ENCODE results near the gene GPR12. TPM values are rescaled to one million over a fixed set of nuclear protein-coding genes. Genes with fewer than 3 reads are reported as not detected.

The GPR12 gene
- total RNA-seq, 6 experiments from 2014 or later: not detected

GRCh38 chr13:26752671-26753070, 7.9 kb downstream of the GPR12 start:
- no peak for DNase-seq
- Histone ChIP-seq H3K9me3 (no peaks in the 10 kb centered on the region), H3K27me3 (peaks cover 0 to 5% of the 10 kb centered on the region in 2 donors), H3K4me3 (no peak overlapping the region), H3K27ac (no peak overlapping the region), H3K36me3 (no peaks in the 10 kb centered on the region), H3K4me1 (no peaks in the 10 kb centered on the region)
- TF ChIP-seq CTCF (IDR thresholded peaks at IDR 0.05): no peak
- no peak for TF ChIP-seq POLR2A (IDR thresholded peaks at IDR 0.05)
- intact Hi-C loops (cut with DNase I): no loop called here
- 36% methylated on average over 2 of the region's 2 CpGs for WGBS (ENCODE audit: insufficient coverage, low coverage, low lambda C conversion rate, missing lambda C conversion rate)
- ATAC-seq: no peak

- Histone ChIP-seq H3K36me3 (no peaks in the 10 kb centered on the region), H3K4me3 (no peak overlapping the region), H3K27me3 (no peaks in the 10 kb centered on the region), H3K27ac (no peak overlapping the region), H3K4me1 (no peaks in the 10 kb centered on the region), H3K9me3 (no peaks in the 10 kb centered on the region)
- DNase-seq (no peak), ATAC-seq (no peak)
- intact Hi-C loops (cut with DNase I): no loop called here
- TF ChIP-seq CTCF (IDR thresholded peaks at IDR 0.05): no peak
- TF ChIP-seq POLR2A (IDR thresholded peaks at IDR 0.05): no peak
- 73% methylated on average over 2 of the region's 3 CpGs for WGBS (ENCODE audit: insufficient coverage, low coverage, low lambda C conversion rate, missing lambda C conversion rate)
Measured at GRCh38 chr13:26749905-26750304, 10.7 kb downstream of the GPR12 start.

GRCh38 chr13:26749285-26749684, 11.3 kb downstream of the GPR12 start:
- WGBS (ENCODE audit: insufficient coverage, low coverage, low lambda C conversion rate, missing lambda C conversion rate): 30% methylated on average over 8 of the region's 8 CpGs
- no peak for DNase-seq
- intact Hi-C loops (cut with DNase I): no loop called here
- Histone ChIP-seq H3K36me3 (no peaks in the 10 kb centered on the region), H3K27ac (no peak overlapping the region), H3K9me3 (no peaks in the 10 kb centered on the region), H3K27me3 (no peaks in the 10 kb centered on the region), H3K4me1 (no peaks in the 10 kb centered on the region), H3K4me3 (no peak overlapping the region)
- ATAC-seq: no peak
- TF ChIP-seq POLR2A (IDR thresholded peaks at IDR 0.05) (no peak), CTCF (IDR thresholded peaks at IDR 0.05) (no peak)

- TF ChIP-seq CTCF (IDR thresholded peaks at IDR 0.05) (no peak), POLR2A (IDR thresholded peaks at IDR 0.05) (no peak)
- Histone ChIP-seq H3K27me3 (no peaks in the 10 kb centered on the region), H3K4me1 (no peaks in the 10 kb centered on the region), H3K4me3 (no peak overlapping the region), H3K36me3 (no peaks in the 10 kb centered on the region), H3K9me3 (no peaks in the 10 kb centered on the region), H3K27ac (no peak overlapping the region)
- DNase-seq (no peak), ATAC-seq (no peak)
- WGBS (ENCODE audit: insufficient coverage, low coverage, low lambda C conversion rate, missing lambda C conversion rate): 20% methylated on average over 2 of the region's 2 CpGs
- intact Hi-C loops (cut with DNase I): no loop called here
Measured at GRCh38 chr13:26747706-26748105, 12.9 kb downstream of the GPR12 start.

- Histone ChIP-seq H3K36me3 (no peaks in the 10 kb centered on the region), H3K27me3 (no peaks in the 10 kb centered on the region), H3K9me3 (no peaks in the 10 kb centered on the region), H3K4me1 (no peaks in the 10 kb centered on the region), H3K4me3 (no peak overlapping the region), H3K27ac (no peak overlapping the region)
- ATAC-seq (no peak), DNase-seq (no peak)
- intact Hi-C loops (cut with DNase I): no loop called here
- no peak for TF ChIP-seq POLR2A (IDR thresholded peaks at IDR 0.05)
- no peak for TF ChIP-seq CTCF (IDR thresholded peaks at IDR 0.05)
- 17% methylated on average over 6 of the region's 7 CpGs for WGBS (ENCODE audit: insufficient coverage, low coverage, low lambda C conversion rate, missing lambda C conversion rate)
Measured at GRCh38 chr13:26743971-26744370, 16.6 kb downstream of the GPR12 start.

Data from right lobe of liver (tissue), 6 donors.